Naive thymus-derived CD4-positive, alpha-beta T cell (primary cell): Measurements from ENCODE around the gene ASB8. TPM values are rescaled to one million over a fixed set of nuclear protein-coding genes. Genes with fewer than 3 reads are reported as not detected.
A peak's percentile ranks its signal among the peaks of the same experiment; 100 is the strongest.

Experiments used
- ATAC-seq: fragments of 150-1000 bp; cut with Tn5 transposase; 2 replicates; pipeline ENCODE4 v1.10.0; 2021; ENCODE audit warnings: mild to moderate bottlenecking, moderate library complexity
- CTCF ChIA-PET: fragments of 350-600 bp; sonication (Branson Sonifier 250); formaldehyde crosslinking; loops from one replicate; lab custom pipeline; 2021; ENCODE audit warnings: antibody characterized with exemption; lab: Charles Lee
- POLR2A ChIA-PET: fragments of 350-600 bp; sonication (Branson Sonifier 250); formaldehyde crosslinking; loops from one replicate; lab custom pipeline; 2021; ENCODE audit warnings: antibody characterized with exemption, inconsistent platforms; lab: Charles Lee
- DNase-seq, 9 donors: peaks; one replicate each; pipeline versions ENCODE4 v3.0.0 to v3.0.0-alpha.2; 2020 to 2022; ENCODE audit warnings: mixed read lengths in 1 of 9
- H3K27ac ChIP-seq: one replicate; pipeline ENCODE4 v1.7.0; 2013; ENCODE audit warnings: mild to moderate bottlenecking, low read depth, low read length, moderate library complexity
- H3K27me3 ChIP-seq, 2 donors: one replicate each; pipeline ENCODE4 v1.7.0; 2013; ENCODE audit warnings: low read length in 2 of 2, mild to moderate bottlenecking in 2 of 2, moderate library complexity in 2 of 2; ENCODE audit not compliant: control insufficient read depth in 2 of 2, insufficient read depth in 2 of 2
- H3K36me3 ChIP-seq, 3 experiments: 1 replicate in 2 of 3; 2 replicates in 1 of 3; pipeline ENCODE4 v1.7.0; 2013; ENCODE audit warnings: low read length in 3 of 3, mild to moderate bottlenecking in 3 of 3, moderate library complexity in 1 of 3; ENCODE audit not compliant: insufficient read depth in 3 of 3, control insufficient read depth in 2 of 3
- H3K4me1 ChIP-seq, 2 donors: one replicate each; pipeline ENCODE4 v1.7.0; 2013; ENCODE audit warnings: low read length in 2 of 2, mild to moderate bottlenecking in 2 of 2, moderate library complexity in 1 of 2; ENCODE audit not compliant: control insufficient read depth in 2 of 2, insufficient read depth in 2 of 2
- H3K4me3 ChIP-seq: 2 replicates; pipeline ENCODE4 v1.7.0; 2013; ENCODE audit warnings: mild to moderate bottlenecking, low read length
- H3K9me3 ChIP-seq, 3 experiments: 1 replicate in 2 of 3; 2 replicates in 1 of 3; pipeline ENCODE4 v1.7.0; 2013; ENCODE audit warnings: low read length in 3 of 3; ENCODE audit not compliant: control insufficient read depth in 2 of 3
- H3K27ac Mint-ChIP-seq, 9 donors: one replicate each; pipeline ENCODE4 v1.8.0; 2020 to 2022; ENCODE audit warnings: mixed read lengths in 9 of 9, mild to moderate bottlenecking in 8 of 9, moderate library complexity in 5 of 9, inconsistent platforms in 2 of 9
- H3K27me3 Mint-ChIP-seq, 5 donors: one replicate each; pipeline ENCODE4 v1.8.0; 2021 to 2022; ENCODE audit warnings: mixed read lengths in 5 of 5, mild to moderate bottlenecking in 1 of 5
- H3K36me3 Mint-ChIP-seq, 5 donors: one replicate each; pipeline ENCODE4 v1.8.0; 2020 to 2022; ENCODE audit warnings: mixed read lengths in 5 of 5, mild to moderate bottlenecking in 3 of 5, inconsistent platforms in 1 of 5
- H3K4me1 Mint-ChIP-seq, 7 donors: one replicate each; pipeline ENCODE4 v1.8.0; 2020 to 2022; ENCODE audit warnings: mixed read lengths in 7 of 7, mild to moderate bottlenecking in 3 of 7, inconsistent platforms in 1 of 7
- H3K4me3 Mint-ChIP-seq, 10 donors: one replicate each; pipeline ENCODE4 v1.8.0; 2020 to 2022; ENCODE audit warnings: mild to moderate bottlenecking in 10 of 10, mixed read lengths in 10 of 10, moderate library complexity in 6 of 10, inconsistent platforms in 2 of 10
- H3K9me3 Mint-ChIP-seq, 11 donors: one replicate each; pipeline ENCODE4 v1.8.0; 2020 to 2022; ENCODE audit warnings: mixed read lengths in 11 of 11, mild to moderate bottlenecking in 4 of 11, inconsistent platforms in 1 of 11, moderate library complexity in 1 of 11
- intact Hi-C, 2 donors: fragments of 100-400 bp; cut with micrococcal nuclease; formaldehyde crosslinking; loops; one replicate each; pipeline ENCODE4 v1.15.1; 2023
- polyA plus RNA-seq, 2 donors: library from polyadenylated mRNA; unstranded; fragments of 300-500 nt; fragmentation: Illumina TruSeq; gene quantifications; one replicate each; pipeline ENCODE4 v1.2.3, GENCODE V29; 2021
- total RNA-seq, 6 experiments: library from RNA in 5 of 6; stranded (reverse) in 5 of 6; gene quantifications; 1 replicate in 5 of 6; 2 replicates in 1 of 6; pipeline ENCODE4 v1.2.3 and lab custom pipeline; 2021 to 2026

Gene ASB8
- total and polyA plus RNA-seq, 7 experiments from 2014 or later = 42.9 to 93.5 (median 68.7) TPM

DNA sequence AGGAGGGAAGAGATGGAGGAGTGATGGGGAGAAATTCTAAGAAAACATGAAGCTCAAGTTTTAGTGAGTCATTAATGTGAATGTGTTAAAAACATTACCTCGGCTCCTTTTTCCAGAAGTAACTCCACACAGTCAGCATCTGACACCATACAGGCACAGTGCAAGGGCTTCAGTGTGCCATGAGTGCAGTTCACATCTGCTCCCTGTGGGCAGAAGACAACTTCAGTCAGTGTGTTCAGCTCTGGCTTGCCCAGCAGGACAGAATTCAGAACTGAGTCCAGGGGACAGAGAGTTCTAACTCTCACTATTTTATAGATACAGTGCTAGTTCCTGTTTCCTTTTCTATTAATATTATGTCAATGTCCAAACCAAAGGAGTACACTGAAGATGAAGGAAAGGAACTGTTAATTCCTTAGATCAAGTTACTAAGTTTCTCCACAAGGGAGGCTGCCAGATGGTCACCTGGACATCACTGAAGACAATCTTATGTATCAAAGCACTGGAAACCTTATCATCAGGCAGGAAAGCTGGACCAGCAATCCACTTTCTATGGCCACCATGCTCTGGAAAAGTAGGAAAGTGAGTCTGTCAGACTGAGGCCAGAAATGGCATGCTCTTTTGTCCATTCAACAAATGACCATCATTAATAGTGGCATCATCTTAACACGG, 6.1 kb downstream of the ASB8 start:
- ChIA-PET CTCF (interaction anchor here (0.8 kb wide), 1 partner anchor 409 kb away, joined by 3 read pairs; no protein-coding TSS in a partner anchor), POLR2A (interaction anchor here (0.6 to 0.8 kb wide), 2 partner anchors 190 to 338 kb away, joined by 3 to 6 read pairs; no protein-coding TSS in a partner anchor)
- Histone ChIP-seq H3K4me3 (no peak overlapping the region), H3K36me3 (peaks cover 17 to 68% (median 25%) of the 10 kb centered on the region in 3 experiments), H3K27me3 (no peaks in the 10 kb centered on the region), H3K27ac (peak overlapping the region; percentile 27), H3K9me3 (no peaks in the 10 kb centered on the region), H3K4me1 (peaks cover 0 to 3% of the 10 kb centered on the region in 2 donors)
- Mint-ChIP-seq H3K36me3 (peaks cover 7 to 40% (median 24%) of the 10 kb centered on the region in 5 donors), H3K27ac (peak overlapping the region in 3 of 9 donors; percentile 14 to 82 (median 28)), H3K27me3 (no peaks in the 10 kb centered on the region), H3K4me3 (no peak overlapping the region), H3K9me3 (no peaks in the 10 kb centered on the region), H3K4me1 (peaks cover 16 to 26% (median 19%) of the 10 kb centered on the region in 7 donors)
- intact Hi-C loops = no loop called here
- DNase-seq = no peak
- ATAC-seq = no peak

DNA sequence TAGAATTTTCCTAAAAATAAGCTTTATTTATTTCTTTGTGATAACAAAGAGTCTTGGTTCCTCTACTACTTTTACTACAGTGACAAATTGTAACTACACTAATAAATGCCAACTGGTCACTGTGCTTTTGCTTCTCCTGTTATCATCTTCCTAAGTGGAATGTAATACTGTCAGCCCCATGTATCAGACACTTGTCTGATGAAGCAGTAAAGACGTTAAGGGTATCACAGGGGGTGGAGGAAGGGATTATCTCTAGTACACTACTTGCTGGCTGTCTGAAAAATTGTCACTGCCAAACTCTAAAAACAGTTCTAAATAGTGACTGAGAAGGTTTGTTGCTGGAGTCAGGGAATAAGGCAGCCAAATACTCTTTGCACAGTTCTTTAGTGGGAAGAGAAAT, 11.3 kb downstream of the ASB8 start:
- intact Hi-C loops = no loop called here
- peaks cover 7 to 55% (median 25%) of the 10 kb centered on the region in 5 donors for H3K36me3 Mint-ChIP-seq
- H3K9me3 Mint-ChIP-seq = no peaks in the 10 kb centered on the region
- H3K4me1 Mint-ChIP-seq = peaks cover 0 to 6% (median 4%) of the 10 kb centered on the region in 7 donors
- DNase-seq (no peak), ATAC-seq (no peak)
- no peaks in the 10 kb centered on the region for H3K9me3 ChIP-seq
- H3K36me3 ChIP-seq = peaks cover 7 to 95% (median 17%) of the 10 kb centered on the region in 3 experiments
- no peaks in the 10 kb centered on the region for H3K4me1 ChIP-seq
- H3K27me3 ChIP-seq = no peaks in the 10 kb centered on the region
- peak overlapping the region in 3 of 9 donors; percentile 23 to 74 (median 30) for H3K27ac Mint-ChIP-seq
- no peak overlapping the region for H3K27ac ChIP-seq
- H3K27me3 Mint-ChIP-seq = no peaks in the 10 kb centered on the region
- no peak overlapping the region for H3K4me3 Mint-ChIP-seq
- H3K4me3 ChIP-seq = no peak overlapping the region
- ChIA-PET POLR2A (interaction anchor here (1.7 kb wide), 1 partner anchor 12 kb away, joined by 5 read pairs; the partner anchor contains the start of gene ASB8), CTCF (interaction anchor here (0.6 kb wide), 1 partner anchor 59 kb away, joined by 5 read pairs; no protein-coding TSS in a partner anchor)

DNA sequence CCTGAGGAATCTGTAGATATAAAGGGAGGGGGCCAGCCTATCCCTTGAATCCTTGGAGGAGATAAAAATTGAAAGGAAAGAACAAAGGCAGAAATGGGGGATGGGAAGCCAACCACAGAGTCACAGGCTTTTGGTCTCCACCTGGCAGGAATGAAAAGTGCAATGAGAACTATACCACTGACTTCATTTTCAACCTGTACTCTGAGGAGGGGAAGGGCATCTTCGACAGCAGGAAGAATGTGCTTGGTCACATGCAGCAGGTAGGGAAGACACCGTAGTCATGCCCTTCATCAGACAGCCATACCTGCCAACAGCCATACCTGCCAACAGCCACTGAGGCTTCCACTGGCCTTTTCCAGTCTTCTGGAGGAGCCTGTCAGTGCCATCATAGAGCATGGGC, 13.4 kb downstream of the ASB8 start:
- no peak for ATAC-seq
- Histone ChIP-seq H3K27me3 (no peaks in the 10 kb centered on the region), H3K9me3 (no peaks in the 10 kb centered on the region), H3K36me3 (peaks cover 0 to 92% (median 6%) of the 10 kb centered on the region in 3 experiments), H3K4me1 (no peaks in the 10 kb centered on the region), H3K4me3 (no peak overlapping the region), H3K27ac (no peak overlapping the region)
- DNase-seq = no peak
- peak overlapping the region in 3 of 9 donors; percentile 34 to 66 (median 38) for H3K27ac Mint-ChIP-seq
- intact Hi-C loops = no loop called here
- peaks cover 0 to 42% (median 15%) of the 10 kb centered on the region in 5 donors for H3K36me3 Mint-ChIP-seq
- H3K4me3 Mint-ChIP-seq = no peak overlapping the region
- no peaks in the 10 kb centered on the region for H3K9me3 Mint-ChIP-seq
- H3K27me3 Mint-ChIP-seq = no peaks in the 10 kb centered on the region
- peaks cover 0 to 3% (median 0%) of the 10 kb centered on the region in 7 donors for H3K4me1 Mint-ChIP-seq
- ChIA-PET POLR2A (no interaction called here), CTCF (no interaction called here)

DNA sequence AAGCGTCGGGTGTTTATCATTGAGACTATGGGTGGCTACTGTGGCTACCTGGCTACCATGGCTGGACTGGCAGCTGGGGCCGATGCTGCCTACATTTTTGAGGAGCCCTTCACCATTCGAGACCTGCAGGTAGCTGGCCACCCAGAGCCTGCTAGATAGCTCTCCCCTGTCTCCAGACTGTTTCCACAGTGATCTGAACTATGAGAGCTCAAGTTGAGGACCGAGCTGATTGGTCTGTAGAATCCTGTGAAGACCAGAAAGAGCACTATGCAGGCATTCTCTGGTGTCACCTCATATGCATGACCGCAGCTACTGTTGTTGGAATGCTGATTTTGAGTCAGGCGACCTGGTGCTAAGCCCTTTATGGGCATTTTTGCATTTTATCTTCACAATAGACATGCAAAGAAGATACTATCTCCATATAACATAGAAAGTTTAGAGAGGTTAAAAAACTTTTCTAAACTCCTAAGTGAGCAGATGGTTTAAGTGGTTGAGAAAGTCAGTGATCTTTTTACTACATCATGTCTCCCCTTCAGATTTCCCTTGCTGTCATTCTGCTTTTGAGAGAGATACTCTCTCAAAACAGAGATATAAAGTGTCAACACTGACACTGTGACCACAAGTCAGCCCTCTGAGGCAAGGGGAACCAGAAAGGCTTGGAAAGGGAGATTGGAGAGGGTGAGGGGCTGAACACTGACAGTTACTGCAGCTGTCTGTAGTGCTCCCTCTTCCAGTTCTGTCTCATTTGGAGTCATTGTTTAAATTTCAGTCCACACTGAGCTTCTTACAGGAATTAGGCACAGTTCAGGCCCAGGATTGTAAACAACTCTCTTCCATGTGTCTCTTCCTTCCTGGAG, 14.3 kb downstream of the ASB8 start:
- H3K27ac Mint-ChIP-seq = peak overlapping the region in 3 of 9 donors; percentile 2 to 38 (median 27)
- ChIA-PET CTCF (no interaction called here), POLR2A (no interaction called here)
- no peaks in the 10 kb centered on the region for H3K27me3 Mint-ChIP-seq
- no peak for DNase-seq
- H3K9me3 Mint-ChIP-seq = no peaks in the 10 kb centered on the region
- Histone ChIP-seq H3K27ac (no peak overlapping the region), H3K4me1 (no peaks in the 10 kb centered on the region), H3K4me3 (no peak overlapping the region), H3K9me3 (no peaks in the 10 kb centered on the region), H3K27me3 (no peaks in the 10 kb centered on the region), H3K36me3 (peaks cover 0 to 92% (median 6%) of the 10 kb centered on the region in 3 experiments)
- H3K4me3 Mint-ChIP-seq = no peak overlapping the region
- H3K36me3 Mint-ChIP-seq = peaks cover 0 to 44% (median 12%) of the 10 kb centered on the region in 5 donors
- intact Hi-C loops = no loop called here
- peaks cover 0 to 2% (median 0%) of the 10 kb centered on the region in 7 donors for H3K4me1 Mint-ChIP-seq
- no peak for ATAC-seq

DNA sequence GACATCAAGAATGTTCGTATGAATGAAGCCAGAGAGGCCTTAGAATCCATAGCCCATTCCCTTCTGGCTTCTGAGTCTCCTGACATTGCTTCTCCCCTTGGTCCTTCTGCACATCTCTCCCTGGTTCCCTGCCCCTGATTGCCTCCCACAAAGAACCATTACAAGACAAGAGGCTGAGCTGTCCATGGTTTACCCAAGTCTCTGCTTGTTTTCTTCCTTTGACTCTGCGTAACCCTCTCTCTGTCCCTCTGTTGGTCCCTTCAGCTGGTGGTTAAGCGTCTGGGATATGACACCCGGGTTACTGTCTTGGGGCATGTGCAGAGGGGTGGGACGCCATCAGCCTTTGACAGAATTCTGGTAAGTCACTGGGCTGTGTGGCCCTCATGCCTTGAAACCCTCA, 22.3 kb downstream of the ASB8 start:
- intact Hi-C loops = no loop called here
- H3K27ac Mint-ChIP-seq = no peak overlapping the region
- Histone ChIP-seq H3K27me3 (no peaks in the 10 kb centered on the region), H3K4me3 (no peak overlapping the region), H3K27ac (no peak overlapping the region), H3K36me3 (peaks cover 0 to 69% (median 0%) of the 10 kb centered on the region in 3 experiments), H3K9me3 (no peaks in the 10 kb centered on the region), H3K4me1 (no peaks in the 10 kb centered on the region)
- H3K4me3 Mint-ChIP-seq = no peak overlapping the region
- POLR2A ChIA-PET = no interaction called here
- no peaks in the 10 kb centered on the region for H3K9me3 Mint-ChIP-seq
- DNase-seq = no peak
- H3K36me3 Mint-ChIP-seq = peaks cover 4 to 55% (median 12%) of the 10 kb centered on the region in 5 donors
- no peak for ATAC-seq
- CTCF ChIA-PET = no interaction called here
- no peaks in the 10 kb centered on the region for H3K4me1 Mint-ChIP-seq
- no peaks in the 10 kb centered on the region for H3K27me3 Mint-ChIP-seq

DNA sequence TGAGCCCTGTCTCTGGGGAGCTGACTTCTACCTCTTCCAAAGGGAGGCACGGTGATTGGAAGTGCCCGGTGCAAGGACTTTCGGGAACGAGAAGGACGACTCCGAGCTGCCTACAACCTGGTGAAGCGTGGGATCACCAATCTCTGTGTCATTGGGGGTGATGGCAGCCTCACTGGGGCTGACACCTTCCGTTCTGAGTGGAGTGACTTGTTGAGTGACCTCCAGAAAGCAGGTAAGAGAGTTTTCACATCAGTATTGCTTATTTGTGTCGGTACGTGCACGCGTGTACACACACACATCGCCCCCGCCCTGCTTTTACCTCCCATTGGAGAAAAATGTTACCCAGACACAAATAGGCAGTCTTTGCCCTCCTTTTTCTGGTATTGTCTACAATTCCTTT, 24.5 kb downstream of the ASB8 start:
- Histone ChIP-seq H3K9me3 (no peaks in the 10 kb centered on the region), H3K4me3 (no peak overlapping the region), H3K36me3 (peaks cover 0 to 55% (median 0%) of the 10 kb centered on the region in 3 experiments), H3K27me3 (no peaks in the 10 kb centered on the region), H3K4me1 (no peaks in the 10 kb centered on the region), H3K27ac (no peak overlapping the region)
- ChIA-PET POLR2A (no interaction called here), CTCF (no interaction called here)
- Mint-ChIP-seq H3K9me3 (no peaks in the 10 kb centered on the region), H3K36me3 (peaks cover 4 to 44% (median 15%) of the 10 kb centered on the region in 5 donors), H3K27me3 (no peaks in the 10 kb centered on the region), H3K4me3 (no peak overlapping the region), H3K27ac (no peak overlapping the region), H3K4me1 (no peaks in the 10 kb centered on the region)
- intact Hi-C loops = no loop called here
- DNase-seq (no peak), ATAC-seq (no peak)
